Hepatocyte (in vitro differentiated cells): Measurements from ENCODE around the gene ERCC1. TPM values are rescaled to one million over a fixed set of nuclear protein-coding genes. Genes with fewer than 3 reads are reported as not detected.

Experiments used
- DNase-seq: peaks from one replicate; pipeline ENCODE4 v3.0.0-alpha.2; 2016; ENCODE audit warnings: low spot score
- H2AFZ ChIP-seq: fragments of 200-600 bp; sonication (generic); 2 replicates; pipeline ENCODE4 v1.6.0; 2016; ENCODE audit warnings: antibody characterized with exemption, mild to moderate bottlenecking
- H3K27ac ChIP-seq: fragments of 200-600 bp; sonication (generic); 2 replicates; pipeline ENCODE4 v1.5.1; 2016; ENCODE audit warnings: mild to moderate bottlenecking
- H3K27me3 ChIP-seq: fragments of 200-600 bp; sonication (generic); 2 replicates; pipeline ENCODE4 v1.6.1; 2016
- H3K36me3 ChIP-seq: fragments of 200-600 bp; sonication (generic); replicated peaks from 2 replicates; pipeline ENCODE4 v1.5.1; 2016; ENCODE audit warnings: low read depth; ENCODE audit not compliant: insufficient read depth
- H3K4me1 ChIP-seq: fragments of 200-600 bp; sonication (generic); 2 replicates; pipeline ENCODE4 v1.5.1; 2016; ENCODE audit warnings: mild to moderate bottlenecking, moderate library complexity; ENCODE audit not compliant: insufficient read depth
- H3K4me2 ChIP-seq: fragments of 200-600 bp; sonication (generic); 2 replicates; pipeline ENCODE4 v1.6.0; 2016
- H3K4me3 ChIP-seq: fragments of 200-600 bp; sonication (generic); 2 replicates; pipeline ENCODE4 v1.5.1; 2016; ENCODE audit warnings: mild to moderate bottlenecking
- H3K79me2 ChIP-seq: fragments of 200-600 bp; sonication (generic); 2 replicates; pipeline ENCODE4 v1.6.0; 2017; ENCODE audit warnings: mild to moderate bottlenecking
- H3K9me2 ChIP-seq: fragments of 200-600 bp; sonication (generic); replicated peaks from 2 replicates; pipeline ENCODE4 v1.6.0; 2017; ENCODE audit warnings: mild to moderate bottlenecking; ENCODE audit not compliant: insufficient read depth
- H3K9me3 ChIP-seq: fragments of 200-600 bp; sonication (generic); 2 replicates; pipeline ENCODE4 v1.5.1; 2016; ENCODE audit warnings: low read depth, mild to moderate bottlenecking
- H4K20me1 ChIP-seq: fragments of 200-600 bp; sonication (generic); 2 replicates; pipeline ENCODE4 v1.6.0; 2016; ENCODE audit warnings: mild to moderate bottlenecking; ENCODE audit not compliant: insufficient read depth, poor library complexity, severe bottlenecking
- CTCF ChIP-seq: fragments of 200-600 bp; sonication (generic); IDR thresholded peaks from 2 replicates; pipeline ENCODE4 v1.5.1; 2016; ENCODE audit warnings: antibody characterized with exemption, mild to moderate bottlenecking; ENCODE audit not compliant: poor library complexity
- EZH2 ChIP-seq: fragments of 200-600 bp; sonication (generic); IDR thresholded peaks from 2 replicates; pipeline ENCODE4 v1.6.1; 2016; ENCODE audit warnings: antibody characterized with exemption, mild to moderate bottlenecking, borderline replicate concordance
- EZH2phosphoT487 ChIP-seq: fragments of 200-600 bp; sonication (generic); IDR thresholded peaks from one replicate; pipeline ENCODE4 v1.6.1; 2018; ENCODE audit warnings: antibody characterized with exemption, mild to moderate bottlenecking, low read depth, moderate library complexity; ENCODE audit not compliant: unreplicated experiment, severe bottlenecking
- WGBS: methylation state at CpG from one replicate; pipeline ENCODE4 v1.1.6; 2016; ENCODE audit warnings: low lambda C conversion rate; ENCODE audit errors: missing lambda C conversion rate; 5-methylcytosine and 5-hydroxymethylcytosine counted together
- polyA plus RNA-seq: library from polyadenylated mRNA; unstranded; fragments of >200 nt; fragmentation: Nextera tagmentation; extraction: Ambion mirVana; gene quantifications from 2 replicates; pipeline ENCODE4 v1.2.1, GENCODE V29; 2016
- total RNA-seq: library from RNA; depleted of rRNA; stranded (reverse); fragments of >200 nt; gene quantifications from 2 replicates; pipeline ENCODE4 v1.2.3, GENCODE V29; 2014

ERCC1 gene
- total and polyA plus RNA-seq, 2 experiments from 2014 or later, result 42.5 to 66.7 TPM

GRCh38 chr19:45460807-45461347, 37.2 kb upstream of the ERCC1 start:
- Histone ChIP-seq H3K36me3 (no peaks in the 10 kb centered on the region), H3K27ac (no peak overlapping the region), H3K79me2 (no peaks in the 10 kb centered on the region), H3K9me3 (no peaks in the 10 kb centered on the region), H3K4me2 (no peak overlapping the region), H4K20me1 (no peaks in the 10 kb centered on the region), H3K4me3 (no peak overlapping the region), H3K27me3 (no peaks in the 10 kb centered on the region), H2AFZ (no peak overlapping the region), H3K4me1 (peaks cover 8% of the 10 kb centered on the region), H3K9me2 (no peaks in the 10 kb centered on the region)
- WGBS, result 70% methylated on average over 8 of the region's 8 CpGs
- TF ChIP-seq CTCF (no peak), EZH2 (no peak), EZH2phosphoT487 (no peak)
- no peak for DNase-seq

DNA sequence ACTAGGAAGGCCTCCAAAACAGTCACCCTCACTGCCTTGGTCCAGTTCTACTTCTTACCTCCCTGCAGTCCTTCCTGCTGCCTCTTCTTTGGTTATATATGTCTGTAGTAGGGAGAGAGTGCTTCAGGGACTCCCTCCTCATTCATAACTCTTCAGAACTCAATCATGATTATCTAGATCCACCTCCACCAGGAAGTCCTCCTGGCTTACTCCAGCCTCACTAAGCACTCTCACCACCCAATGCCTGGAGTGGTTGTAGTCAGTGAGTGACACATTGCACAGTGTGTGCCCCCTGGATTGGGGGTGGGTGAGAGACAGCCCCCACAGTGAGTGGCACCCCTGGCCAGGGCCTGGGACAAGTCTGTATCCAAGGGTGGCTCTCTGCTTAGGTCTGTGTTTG, 34.1 kb upstream of the ERCC1 start:
- Histone ChIP-seq H3K27ac (no peak overlapping the region), H3K4me3 (no peak overlapping the region), H3K4me1 (peaks cover 20% of the 10 kb centered on the region), H3K27me3 (no peaks in the 10 kb centered on the region), H4K20me1 (no peaks in the 10 kb centered on the region), H3K79me2 (no peaks in the 10 kb centered on the region), H3K9me2 (no peaks in the 10 kb centered on the region), H3K36me3 (no peaks in the 10 kb centered on the region), H2AFZ (no peak overlapping the region), H3K9me3 (no peaks in the 10 kb centered on the region), H3K4me2 (no peak overlapping the region)
- TF ChIP-seq CTCF (no peak), EZH2phosphoT487 (no peak), EZH2 (no peak)
- DNase-seq, result no peak

DNA sequence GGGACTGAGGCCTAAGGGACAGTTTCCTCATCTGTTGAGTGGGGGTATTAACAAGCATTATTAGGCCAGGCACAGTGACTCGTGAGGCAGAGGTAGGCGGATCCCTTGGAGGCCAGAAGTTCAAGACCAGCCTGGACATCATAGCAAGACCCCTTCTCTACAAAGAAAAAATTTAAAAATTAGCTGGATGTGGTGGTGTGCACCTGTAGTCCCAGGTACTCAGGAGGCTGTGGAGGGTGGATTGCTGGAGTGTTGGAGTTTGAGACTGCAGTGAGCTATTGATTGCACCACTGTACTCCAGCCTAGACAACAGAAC, 32.7 kb upstream of the ERCC1 start:
- no peaks in the 10 kb centered on the region for H3K9me3 ChIP-seq
- H3K4me2 ChIP-seq, result peak overlapping the region; percentile 71
- H3K4me3 ChIP-seq, result no peak overlapping the region
- peak overlapping the region; percentile 99 for H3K27ac ChIP-seq
- no peak overlapping the region for H2AFZ ChIP-seq
- WGBS, result 76% methylated on average over 2 of the region's 2 CpGs
- H3K4me1 ChIP-seq, result peaks cover 20% of the 10 kb centered on the region
- TF ChIP-seq EZH2 (no peak), CTCF (no peak), EZH2phosphoT487 (no peak)
- no peaks in the 10 kb centered on the region for H3K9me2 ChIP-seq
- no peaks in the 10 kb centered on the region for H3K79me2 ChIP-seq
- no peaks in the 10 kb centered on the region for H3K27me3 ChIP-seq
- H4K20me1 ChIP-seq, result no peaks in the 10 kb centered on the region
- no peak for DNase-seq
- H3K36me3 ChIP-seq, result no peaks in the 10 kb centered on the region
